Activated T-cell treated with anti-CD3 and anti-CD28 coated beads, Interleukin-2, amount 50 U/mL, for 24 hours (primary cell): ENCODE data around the gene ZNF512.
"Not testable (repeated sequence)": the region's sequence is repeated elsewhere in the genome, so short reads cannot be mapped to it uniquely, and the experiment has no call there.

ENCODE experiments used
- DNase-seq: peaks from one replicate; pipeline ENCODE4 v3.0.0-alpha.2; 2020
- H3K27ac Mint-ChIP-seq: 2 replicates; pipeline ENCODE4 v1.8.0; 2020; ENCODE audit warnings: mild to moderate bottlenecking, mixed read lengths
- H3K27me3 Mint-ChIP-seq: 2 replicates; pipeline ENCODE4 v1.8.0; 2020; ENCODE audit warnings: mixed read lengths
- H3K36me3 Mint-ChIP-seq: 2 replicates; pipeline ENCODE4 v1.8.0; 2020; ENCODE audit warnings: low read depth, mixed read lengths
- H3K4me1 Mint-ChIP-seq: 2 replicates; pipeline ENCODE4 v1.8.0; 2020; ENCODE audit warnings: low read depth, mixed read lengths
- H3K4me3 Mint-ChIP-seq: 2 replicates; pipeline ENCODE4 v1.8.0; 2020; ENCODE audit warnings: mild to moderate bottlenecking, moderate library complexity, mixed read lengths
- H3K9me3 Mint-ChIP-seq: 2 replicates; pipeline ENCODE4 v1.8.0; 2020; ENCODE audit warnings: mixed read lengths

Gene ZNF512

GRCh38 chr2:27571197-27571596 is 11.6 kb upstream of the ZNF512 start:
- Mint-ChIP-seq H3K36me3 (peaks cover 1% of the 10 kb centered on the region), H3K27ac (no peak overlapping the region), H3K4me3 (no peak overlapping the region), H3K9me3 (peaks cover 14% of the 10 kb centered on the region), H3K27me3 (peaks cover 26% of the 10 kb centered on the region), H3K4me1 (no peaks in the 10 kb centered on the region)
- no peak for DNase-seq

GRCh38 chr2:27571681-27572080 is 11.2 kb upstream of the ZNF512 start:
- Mint-ChIP-seq H3K9me3 (peaks cover 18% of the 10 kb centered on the region), H3K27ac (no peak overlapping the region), H3K27me3 (peaks cover 21% of the 10 kb centered on the region), H3K4me3 (no peak overlapping the region), H3K4me1 (no peaks in the 10 kb centered on the region), H3K36me3 (peaks cover 1% of the 10 kb centered on the region)
- DNase-seq = no peak

- peaks cover 1% of the 10 kb centered on the region for H3K36me3 Mint-ChIP-seq
- DNase-seq = no peak
- H3K4me1 Mint-ChIP-seq = no peaks in the 10 kb centered on the region
- no peak overlapping the region for H3K27ac Mint-ChIP-seq
- H3K4me3 Mint-ChIP-seq = no peak overlapping the region
- H3K9me3 Mint-ChIP-seq = peaks cover 23% of the 10 kb centered on the region
- H3K27me3 Mint-ChIP-seq = peaks cover 14% of the 10 kb centered on the region
These were observed 10.4 kb upstream of the ZNF512 start for GRCh38 chr2:27572439-27572838.

- Mint-ChIP-seq H3K36me3 (peaks cover 1% of the 10 kb centered on the region), H3K9me3 (peaks cover 28% of the 10 kb centered on the region), H3K27ac (no peak overlapping the region), H3K4me1 (no peaks in the 10 kb centered on the region), H3K27me3 (peaks cover 9% of the 10 kb centered on the region), H3K4me3 (no peak overlapping the region)
- no peak for DNase-seq
These were observed 9.8 kb upstream of the ZNF512 start for GRCh38 chr2:27572998-27573429.

- no peaks in the 10 kb centered on the region for H3K4me1 Mint-ChIP-seq
- peaks cover 5% of the 10 kb centered on the region for H3K27me3 Mint-ChIP-seq
- H3K36me3 Mint-ChIP-seq = peaks cover 1% of the 10 kb centered on the region
- DNase-seq = no peak
- no peak overlapping the region for H3K4me3 Mint-ChIP-seq
- H3K27ac Mint-ChIP-seq = no peak overlapping the region
- peaks cover 30% of the 10 kb centered on the region for H3K9me3 Mint-ChIP-seq
These were observed 9.4 kb upstream of the ZNF512 start for GRCh38 chr2:27573452-27573851.

GRCh38 chr2:27581417-27582128 is 1.3 kb upstream of the ZNF512 start:
- peaks cover 32% of the 10 kb centered on the region for H3K36me3 Mint-ChIP-seq
- H3K4me3 Mint-ChIP-seq = no peak overlapping the region
- no peak for DNase-seq
- H3K27me3 Mint-ChIP-seq = no peaks in the 10 kb centered on the region
- no peak overlapping the region for H3K27ac Mint-ChIP-seq
- H3K9me3 Mint-ChIP-seq = peaks cover 29% of the 10 kb centered on the region
- H3K4me1 Mint-ChIP-seq = peaks cover 33% of the 10 kb centered on the region

- H3K36me3 Mint-ChIP-seq = peaks cover 38% of the 10 kb centered on the region
- no peaks in the 10 kb centered on the region for H3K27me3 Mint-ChIP-seq
- no peak for DNase-seq
- peak overlapping the region; percentile 93 for H3K4me3 Mint-ChIP-seq
- H3K9me3 Mint-ChIP-seq = peaks cover 26% of the 10 kb centered on the region
- H3K27ac Mint-ChIP-seq = peak overlapping the region; percentile 95
- H3K4me1 Mint-ChIP-seq = peaks cover 40% of the 10 kb centered on the region
These were observed 630 bp upstream of the ZNF512 start for GRCh38 chr2:27582129-27582694.

- Mint-ChIP-seq H3K4me3 (peak overlapping the region; percentile 93), H3K27me3 (no peaks in the 10 kb centered on the region), H3K9me3 (peaks cover 17% of the 10 kb centered on the region), H3K4me1 (peaks cover 50% of the 10 kb centered on the region), H3K36me3 (peaks cover 48% of the 10 kb centered on the region), H3K27ac (peak overlapping the region; percentile 95)
- no peak for DNase-seq
These were observed 611 bp downstream of the ZNF512 start for GRCh38 chr2:27583390-27583915.

- Mint-ChIP-seq H3K4me1 (peaks cover 55% of the 10 kb centered on the region), H3K36me3 (peaks cover 58% of the 10 kb centered on the region), H3K9me3 (peaks cover 7% of the 10 kb centered on the region), H3K27ac (peak overlapping the region; percentile 95), H3K4me3 (peak overlapping the region; percentile 93), H3K27me3 (no peaks in the 10 kb centered on the region)
- no peak for DNase-seq
These were observed 1.8 kb downstream of the ZNF512 start for GRCh38 chr2:27584597-27584996.

- DNase-seq = no peak
- peaks cover 78% of the 10 kb centered on the region for H3K36me3 Mint-ChIP-seq
- H3K27ac Mint-ChIP-seq = peak overlapping the region; percentile 82
- peak overlapping the region; percentile 42 for H3K4me3 Mint-ChIP-seq
- H3K4me1 Mint-ChIP-seq = peaks cover 68% of the 10 kb centered on the region
- no peaks in the 10 kb centered on the region for H3K27me3 Mint-ChIP-seq
- peaks cover 14% of the 10 kb centered on the region for H3K9me3 Mint-ChIP-seq
These were observed 4.2 kb downstream of the ZNF512 start for GRCh38 chr2:27587025-27587424.

GRCh38 chr2:27588308-27588707 is 5.5 kb downstream of the ZNF512 start:
- no peaks in the 10 kb centered on the region for H3K27me3 Mint-ChIP-seq
- peaks cover 11% of the 10 kb centered on the region for H3K9me3 Mint-ChIP-seq
- no peak for DNase-seq
- peaks cover 77% of the 10 kb centered on the region for H3K36me3 Mint-ChIP-seq
- no peak overlapping the region for H3K4me3 Mint-ChIP-seq
- H3K4me1 Mint-ChIP-seq = peaks cover 65% of the 10 kb centered on the region
- no peak overlapping the region for H3K27ac Mint-ChIP-seq

GRCh38 chr2:27591745-27592144 is 8.9 kb downstream of the ZNF512 start:
- H3K27ac Mint-ChIP-seq = no peak overlapping the region
- H3K4me1 Mint-ChIP-seq = peaks cover 50% of the 10 kb centered on the region
- H3K36me3 Mint-ChIP-seq = peaks cover 82% of the 10 kb centered on the region
- DNase-seq = no peak
- H3K27me3 Mint-ChIP-seq = no peaks in the 10 kb centered on the region
- H3K4me3 Mint-ChIP-seq = no peak overlapping the region
- H3K9me3 Mint-ChIP-seq = peaks cover 15% of the 10 kb centered on the region

GRCh38 chr2:27593240-27593639 is 10.4 kb downstream of the ZNF512 start:
- peaks cover 52% of the 10 kb centered on the region for H3K4me1 Mint-ChIP-seq
- H3K27me3 Mint-ChIP-seq = no peaks in the 10 kb centered on the region
- peaks cover 15% of the 10 kb centered on the region for H3K9me3 Mint-ChIP-seq
- DNase-seq = no peak
- H3K4me3 Mint-ChIP-seq = no peak overlapping the region
- peaks cover 81% of the 10 kb centered on the region for H3K36me3 Mint-ChIP-seq
- H3K27ac Mint-ChIP-seq = no peak overlapping the region

GRCh38 chr2:27594020-27594703 is 11.3 kb downstream of the ZNF512 start:
- H3K9me3 Mint-ChIP-seq = peaks cover 15% of the 10 kb centered on the region
- peaks cover 79% of the 10 kb centered on the region for H3K36me3 Mint-ChIP-seq
- DNase-seq, H3K4me3 Mint-ChIP-seq, H3K27ac Mint-ChIP-seq, H3K27me3 Mint-ChIP-seq: not testable (repeated sequence)
- peaks cover 54% of the 10 kb centered on the region for H3K4me1 Mint-ChIP-seq

GRCh38 chr2:27595412-27595811 is 12.6 kb downstream of the ZNF512 start:
- peaks cover 80% of the 10 kb centered on the region for H3K36me3 Mint-ChIP-seq
- not testable (repeated sequence) for H3K27me3 Mint-ChIP-seq

More at GRCh38 chr2:27595412-27595811, 12.6 kb downstream of the ZNF512 start:
- Mint-ChIP-seq H3K4me1 (peaks cover 59% of the 10 kb centered on the region), H3K27ac (peak overlapping the region; percentile 5)
- H3K9me3 Mint-ChIP-seq, H3K4me3 Mint-ChIP-seq, DNase-seq: not testable (repeated sequence)
